HepG2 (cell line): ENCODE data around the gene CLEC7A. TPM values are rescaled to one million over a fixed set of nuclear protein-coding genes. Genes with fewer than 3 reads are reported as not detected.

Source experiments
- ATAC-seq: fragments of 200-7000 bp; cut with Tn5 transposase; 3 replicates; pipeline ENCODE4 v1.9.1; 2020; ENCODE audit warnings: mild to moderate bottlenecking, moderate library complexity
- BruUV-seq: library from RNA; stranded (reverse); fragments of 400-500 nt; replicated peaks from 2 replicates; lab custom pipeline; 2021; lab: Mats Ljungman, UMichigan
- CTCF ChIA-PET: fragments of 300-600 bp; formaldehyde crosslinking; extraction: SDS; loops from one replicate; lab custom pipeline; 2021; ENCODE audit warnings: low total read pairs, inconsistent platforms, low intra/inter-chr PET ratio; lab: Yijun Ruan, JAX
- POLR2A ChIA-PET: fragments of 350-600 bp; sonication (Branson Sonifier 250); formaldehyde crosslinking; loops from one replicate; lab custom pipeline; 2020; ENCODE audit warnings: antibody characterized with exemption, inconsistent platforms; lab: Yijun Ruan, JAX
- DNase-seq: peaks from one replicate; pipeline ENCODE4 v3.0.0-alpha.2; 2015; ENCODE audit warnings: low spot score
- FAIRE-seq: peaks from 3 replicates; lab custom pipeline; 2011; peaks lifted over from hg19 to GRCh38; lab: Jason Lieb, UNC
- H2AFZ ChIP-seq: one replicate; pipeline ENCODE4 v1.6.1; 2011; ENCODE audit warnings: low read length, inconsistent platforms
- H3K27ac ChIP-seq: fragments of 300-600 bp; 3 replicates; pipeline ENCODE4 v1.8.0; 2011; ENCODE audit warnings: mixed run types, mild to moderate bottlenecking, mixed read lengths, low read length, inconsistent platforms; ENCODE audit not compliant: insufficient read depth; ENCODE audit errors: extremely low read length
- H3K27me3 ChIP-seq, 2 experiments: fragments of 200-600 bp in 1 of 2; 2 replicates in 1 of 2; 3 replicates in 1 of 2; pipeline versions ENCODE4 v1.6.0 to v1.8.0; 2011; ENCODE audit warnings: low read length in 2 of 2, mild to moderate bottlenecking in 2 of 2, moderate library complexity in 2 of 2, inconsistent platforms in 1 of 2; ENCODE audit not compliant: insufficient read depth in 2 of 2, control insufficient read depth in 1 of 2
- H3K36me3 ChIP-seq, 2 experiments: fragments of 200-600 bp in 1 of 2; replicated peaks in 1 of 2; 2 replicates in 1 of 2; 3 replicates in 1 of 2; pipeline versions ENCODE4 v1.5.1 to v1.8.0; 2011; ENCODE audit warnings: low read length in 2 of 2, inconsistent platforms in 1 of 2; ENCODE audit not compliant: insufficient read depth in 2 of 2, control insufficient read depth in 1 of 2
- H3K4me1 ChIP-seq: 2 replicates; pipeline ENCODE4 v1.5.1; 2012; ENCODE audit warnings: low read length, inconsistent platforms; ENCODE audit not compliant: insufficient read depth
- H3K4me2 ChIP-seq: 2 replicates; pipeline ENCODE4 v1.6.0; 2011; ENCODE audit warnings: low read depth, low read length, inconsistent platforms
- H3K4me3 ChIP-seq, 3 experiments: fragments of 200-600 bp in 1 of 3; sonication (generic), shearing (Covaris generic) in 1 of 3; replicated peaks in 1 of 3; 2 replicates each; pipeline ENCODE4 v1.5.1; 2011 to 2016; ENCODE audit warnings: low read length in 3 of 3, inconsistent platforms in 2 of 3, low read depth in 2 of 3, mild to moderate bottlenecking in 2 of 3, control low read depth in 1 of 3, mixed read lengths in 1 of 3; ENCODE audit not compliant: insufficient read depth in 1 of 3
- H3K79me2 ChIP-seq: one replicate; pipeline ENCODE4 v1.6.1; 2011; ENCODE audit warnings: low read length, inconsistent platforms; ENCODE audit not compliant: insufficient read depth
- H3K9ac ChIP-seq: 2 replicates; pipeline ENCODE4 v1.6.0; 2011; ENCODE audit warnings: mild to moderate bottlenecking, low read depth, low read length, inconsistent platforms; ENCODE audit not compliant: insufficient read depth
- H3K9me3 ChIP-seq: 2 replicates; pipeline ENCODE4 v1.5.1; 2012; ENCODE audit warnings: mild to moderate bottlenecking, low read length
- H4K20me1 ChIP-seq: 2 replicates; pipeline ENCODE4 v1.6.0; 2011; ENCODE audit warnings: inconsistent platforms, mild to moderate bottlenecking, low read length, moderate library complexity; ENCODE audit not compliant: insufficient read depth
- CCDC6 ChIP-seq: sonication (generic); formaldehyde crosslinking; IDR thresholded peaks from 2 replicates; pipeline ENCODE4 v1.8.1; 2022; ENCODE audit warnings: mild to moderate bottlenecking, missing genetic modification reagents, moderate library complexity
- NFE2L2 ChIP-seq: fragments of 150-350 bp; IDR thresholded peaks from 2 replicates; pipeline ENCODE4 v1.6.1; 2014; ENCODE audit warnings: low read length
- SP1 ChIP-seq, 2 experiments: fragments of 450-650 bp in 1 of 2; sonication (generic) in 1 of 2; formaldehyde crosslinking in 1 of 2; IDR thresholded peaks; 2 replicates each; pipeline versions ENCODE4 v1.4.0 to v1.6.1; 2016 to 2020; ENCODE audit warnings: missing genetic modification reagents in 1 of 2
- ZNF879 ChIP-seq: sonication (generic); formaldehyde crosslinking; IDR thresholded peaks from 2 replicates; pipeline ENCODE4 v1.8.1; 2023; ENCODE audit warnings: missing genetic modification reagents
- ZNF883 ChIP-seq: sonication (generic); formaldehyde crosslinking; IDR thresholded peaks from 2 replicates; pipeline ENCODE4 v1.5.1; 2020; ENCODE audit warnings: mild to moderate bottlenecking, missing genetic modification reagents; ENCODE audit errors: not compliant biosample characterization
- WGBS: methylation state at CpG from one replicate; pipeline ENCODE4 v1.1.6; 2017; ENCODE audit warnings: low lambda C conversion rate; 5-methylcytosine and 5-hydroxymethylcytosine counted together
- in situ Hi-C: cut with HindIII; loops from 2 replicates; pipeline ENCODE4 v1.10.0; 2017; ENCODE audit warnings: low pct_unique_long_range_greater_than_20kb; ENCODE audit not compliant: extremely low pct_ligation_motif_present
- intact Hi-C: fragments of 100-400 bp; cut with micrococcal nuclease; formaldehyde crosslinking; loops from one replicate; pipeline ENCODE4 v1.10.0; 2022; ENCODE audit not compliant: unreplicated experiment
- polyA plus RNA-seq, 8 experiments: library from polyadenylated mRNA; depleted of rRNA in 3 of 8; stranded (reverse) in 7 of 8; unstranded in 1 of 8; fragments of >200 nt; fragmentation: Illumina TruSeq in 4 of 8; extraction: Trizol in 4 of 8; gene quantifications; 2 replicates each; pipeline versions ENCODE4 v1.2.1 to v1.2.3, GENCODE V29; 2011 to 2016; ENCODE audit warnings: low read depth in 4 of 8, missing spikeins in 1 of 8, mixed read lengths in 1 of 8; ENCODE audit not compliant: insufficient read depth in 1 of 8
- total RNA-seq, 5 experiments: library from RNA; depleted of rRNA; stranded (reverse); fragments of >200 nt; fragmentation: Illumina TruSeq; extraction: Trizol; gene quantifications; 2 replicates each; pipeline ENCODE4 v1.2.3, GENCODE V29; 2016; ENCODE audit warnings: low read depth in 1 of 5
- TF ChIP-seq, protein P1 (sequence below): sonication (generic); formaldehyde crosslinking; IDR thresholded peaks from 2 replicates; pipeline ENCODE4 v1.5.1; 2020; ENCODE audit warnings: mild to moderate bottlenecking, missing genetic modification reagents, borderline replicate concordance
- TF ChIP-seq, protein P2 (sequence below): sonication (generic); formaldehyde crosslinking; IDR thresholded peaks from 2 replicates; pipeline ENCODE4 v1.8.0; 2022; ENCODE audit warnings: mild to moderate bottlenecking, missing genetic modification reagents
- TF ChIP-seq, protein P3 (sequence below): sonication (generic); formaldehyde crosslinking; IDR thresholded peaks from 2 replicates; pipeline ENCODE4 v1.9.0; 2022; ENCODE audit warnings: missing genetic modification reagents, mild to moderate bottlenecking, borderline replicate concordance

Gene CLEC7A
- total and polyA plus RNA-seq, 2 of the 13 experiments (the other 11 are each of a cell fraction or from before 2014, with no cell fraction given): not detected

DNA sequence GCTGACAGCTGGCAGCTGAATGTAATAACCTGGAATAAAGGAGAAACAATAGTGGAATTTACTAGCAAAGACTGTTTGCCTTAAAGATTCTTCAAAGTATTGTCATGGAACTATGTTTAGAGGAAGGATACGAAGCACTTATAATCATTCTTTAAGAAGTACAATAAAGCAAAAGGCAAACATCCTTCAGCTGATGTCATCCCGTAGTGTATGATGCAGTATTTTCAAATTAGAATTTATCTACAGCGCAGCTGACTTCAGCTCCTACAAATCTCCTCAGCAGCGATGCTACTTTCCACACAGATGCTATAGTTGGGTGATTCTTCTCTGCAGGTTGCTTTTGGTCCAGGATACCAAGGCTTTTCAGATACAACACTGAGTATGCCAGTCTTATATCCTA lies 62.7 kb downstream of the CLEC7A start:
- BruUV-seq: no TSS peak
- TF ChIP-seq ZNF879 (CRISPR knock-in tag): no peak
- TF ChIP-seq, protein P1, sequence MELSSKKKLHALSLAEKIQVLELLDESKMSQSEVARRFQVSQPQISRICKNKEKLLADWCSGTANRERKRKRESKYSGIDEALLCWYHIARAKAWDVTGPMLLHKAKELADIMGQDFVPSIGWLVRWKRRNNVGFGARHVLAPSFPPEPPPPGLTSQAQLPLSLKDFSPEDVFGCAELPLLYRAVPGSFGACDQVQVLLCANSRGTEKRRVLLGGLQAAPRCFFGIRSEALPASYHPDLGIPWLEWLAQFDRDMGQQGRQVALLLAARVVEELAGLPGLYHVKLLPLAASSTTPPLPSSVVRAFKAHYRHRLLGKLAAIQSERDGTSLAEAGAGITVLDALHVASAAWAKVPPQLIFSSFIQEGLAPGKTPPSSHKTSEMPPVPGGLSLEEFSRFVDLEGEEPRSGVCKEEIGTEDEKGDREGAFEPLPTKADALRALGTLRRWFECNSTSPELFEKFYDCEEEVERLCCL (CRISPR knock-in tag): no peak
- TF ChIP-seq SP1 (IDR thresholded peaks at IDR 0.05): no peak
- TF ChIP-seq SP1 (CRISPR knock-in tag; IDR thresholded peaks at IDR 0.05): no peak
- no peak for TF ChIP-seq ZNF883 (CRISPR knock-in tag)
- TF ChIP-seq NFE2L2: no peak
- no peak for TF ChIP-seq CCDC6
- TF ChIP-seq, protein P2, sequence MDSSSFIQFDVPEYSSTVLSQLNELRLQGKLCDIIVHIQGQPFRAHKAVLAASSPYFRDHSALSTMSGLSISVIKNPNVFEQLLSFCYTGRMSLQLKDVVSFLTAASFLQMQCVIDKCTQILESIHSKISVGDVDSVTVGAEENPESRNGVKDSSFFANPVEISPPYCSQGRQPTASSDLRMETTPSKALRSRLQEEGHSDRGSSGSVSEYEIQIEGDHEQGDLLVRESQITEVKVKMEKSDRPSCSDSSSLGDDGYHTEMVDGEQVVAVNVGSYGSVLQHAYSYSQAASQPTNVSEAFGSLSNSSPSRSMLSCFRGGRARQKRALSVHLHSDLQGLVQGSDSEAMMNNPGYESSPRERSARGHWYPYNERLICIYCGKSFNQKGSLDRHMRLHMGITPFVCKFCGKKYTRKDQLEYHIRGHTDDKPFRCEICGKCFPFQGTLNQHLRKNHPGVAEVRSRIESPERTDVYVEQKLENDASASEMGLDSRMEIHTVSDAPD (CRISPR knock-in tag): no peak
- TF ChIP-seq, protein P3, sequence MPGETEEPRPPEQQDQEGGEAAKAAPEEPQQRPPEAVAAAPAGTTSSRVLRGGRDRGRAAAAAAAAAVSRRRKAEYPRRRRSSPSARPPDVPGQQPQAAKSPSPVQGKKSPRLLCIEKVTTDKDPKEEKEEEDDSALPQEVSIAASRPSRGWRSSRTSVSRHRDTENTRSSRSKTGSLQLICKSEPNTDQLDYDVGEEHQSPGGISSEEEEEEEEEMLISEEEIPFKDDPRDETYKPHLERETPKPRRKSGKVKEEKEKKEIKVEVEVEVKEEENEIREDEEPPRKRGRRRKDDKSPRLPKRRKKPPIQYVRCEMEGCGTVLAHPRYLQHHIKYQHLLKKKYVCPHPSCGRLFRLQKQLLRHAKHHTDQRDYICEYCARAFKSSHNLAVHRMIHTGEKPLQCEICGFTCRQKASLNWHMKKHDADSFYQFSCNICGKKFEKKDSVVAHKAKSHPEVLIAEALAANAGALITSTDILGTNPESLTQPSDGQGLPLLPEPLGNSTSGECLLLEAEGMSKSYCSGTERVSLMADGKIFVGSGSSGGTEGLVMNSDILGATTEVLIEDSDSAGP: no peak
- 23% methylated on average over 4 of the region's 4 CpGs for WGBS
- Histone ChIP-seq H3K27me3 (peaks cover 2 to 4% of the 10 kb centered on the region in 2 experiments; a peak in 1 of 5 replicates), H3K79me2 (no peaks in the 10 kb centered on the region), H3K9ac (no peak overlapping the region), H3K36me3 (no peaks in the 10 kb centered on the region), H3K4me1 (no peaks in the 10 kb centered on the region), H3K4me2 (no peak overlapping the region), H3K4me3 (no peak overlapping the region), H4K20me1 (no peaks in the 10 kb centered on the region), H2AFZ (no peak overlapping the region), H3K9me3 (no peaks in the 10 kb centered on the region), H3K27ac (no peak overlapping the region)
- POLR2A ChIA-PET: no interaction called here
- intact Hi-C loops (no loop called here), in situ Hi-C loops (no loop called here)
- ATAC-seq (no peak), DNase-seq (no peak), FAIRE-seq (no peak)
- CTCF ChIA-PET: no interaction called here

Other genes starting within 250 kb of the CLEC7A start
- not detected in 2 replicates for gene KLRF2, start 248.7 kb downstream of the CLEC7A start, total RNA-seq (2016; rRNA removed; fragmentation: Illumina TruSeq; extraction: Trizol)
- gene KLRF2, start 248.7 kb downstream of the CLEC7A start, polyA plus RNA-seq (2011; rRNA removed): not detected in 2 replicates
- not detected in 2 replicates for gene CLEC2A, start 197.8 kb downstream of the CLEC7A start, total RNA-seq (2016; rRNA removed; fragmentation: Illumina TruSeq; extraction: Trizol)
- not detected in 2 replicates for gene CLEC2A, start 197.8 kb downstream of the CLEC7A start, polyA plus RNA-seq (2011; rRNA removed)
- gene CLEC12A, start 158.8 kb downstream of the CLEC7A start, total RNA-seq (2016; rRNA removed; fragmentation: Illumina TruSeq; extraction: Trizol): not detected in 2 replicates
- not detected in 2 replicates for gene CLEC12A, start 158.8 kb downstream of the CLEC7A start, polyA plus RNA-seq (2011; rRNA removed)
- not detected in 2 replicates for gene CLEC1B, start 131.1 kb downstream of the CLEC7A start, total RNA-seq (2016; rRNA removed; fragmentation: Illumina TruSeq; extraction: Trizol)
- not detected in 2 replicates for gene CLEC1B, start 131.1 kb downstream of the CLEC7A start, polyA plus RNA-seq (2011; rRNA removed)
- gene CLEC12B, start 119.6 kb downstream of the CLEC7A start, total RNA-seq (2016; rRNA removed; fragmentation: Illumina TruSeq; extraction: Trizol): not detected in 2 replicates
- not detected in 2 replicates for gene CLEC12B, start 119.6 kb downstream of the CLEC7A start, polyA plus RNA-seq (2011; rRNA removed)
- gene CLEC9A, start 99.5 kb downstream of the CLEC7A start, total RNA-seq (2016; rRNA removed; fragmentation: Illumina TruSeq; extraction: Trizol): not detected in 2 replicates
- gene CLEC9A, start 99.5 kb downstream of the CLEC7A start, polyA plus RNA-seq (2011; rRNA removed): not detected in 2 replicates
- gene CLEC1A, start 31.2 kb downstream of the CLEC7A start, total RNA-seq (2016; rRNA removed; fragmentation: Illumina TruSeq; extraction: Trizol): not detected in 2 replicates
- gene CLEC1A, start 31.2 kb downstream of the CLEC7A start, polyA plus RNA-seq (2011; rRNA removed): not detected in 2 replicates
- not detected in 2 replicates for gene OLR1, start 41.9 kb upstream of the CLEC7A start, total RNA-seq (2016; rRNA removed; fragmentation: Illumina TruSeq; extraction: Trizol)
- not detected in 2 replicates for gene OLR1, start 41.9 kb upstream of the CLEC7A start, polyA plus RNA-seq (2011; rRNA removed)
- not detected in 2 replicates for gene TMEM52B, start 48.8 kb upstream of the CLEC7A start, total RNA-seq (2016; rRNA removed; fragmentation: Illumina TruSeq; extraction: Trizol)
- not detected in 2 replicates for gene TMEM52B, start 48.8 kb upstream of the CLEC7A start, polyA plus RNA-seq (2011; rRNA removed)
- gene GABARAPL1, start 82.7 kb upstream of the CLEC7A start, total RNA-seq (2016; rRNA removed; fragmentation: Illumina TruSeq; extraction: Trizol): 7.9 and 8.1 TPM in 2 replicates
- 26.1 and 28.1 TPM in 2 replicates for gene GABARAPL1, start 82.7 kb upstream of the CLEC7A start, polyA plus RNA-seq (2011; rRNA removed)
- gene KLRD1, start 177.7 kb upstream of the CLEC7A start, total RNA-seq (2016; rRNA removed; fragmentation: Illumina TruSeq; extraction: Trizol): not detected in 2 replicates
- 0.01 TPM in 2 replicates for gene KLRD1, start 177.7 kb upstream of the CLEC7A start, polyA plus RNA-seq (2011; rRNA removed)